IMR-90 (cell line): Measurements from ENCODE around the gene SIK3. TPM values are rescaled to one million over a fixed set of nuclear protein-coding genes. Genes with fewer than 3 reads are reported as not detected.
A peak's percentile ranks its signal among the peaks of the same experiment; 100 is the strongest.

Experiments
- ATAC-seq: fragments of 200-7000 bp; cut with Tn5 transposase; 2 replicates; pipeline ENCODE4 v1.9.1; 2020; ENCODE audit warnings: low read depth, mild to moderate bottlenecking, moderate library complexity
- BruUV-seq: library from RNA; stranded (reverse); fragments of 400-500 nt; replicated peaks from 2 replicates; lab custom pipeline; 2021; lab: Mats Ljungman, UMichigan
- CTCF ChIA-PET: fragments of 300-600 bp; formaldehyde crosslinking; extraction: SDS; loops from one replicate; lab custom pipeline; 2021; ENCODE audit warnings: antibody characterized with exemption; lab: Yijun Ruan, JAX
- POLR2A ChIA-PET: fragments of 300-600 bp; sonication (Branson Sonifier 250); formaldehyde crosslinking; loops from one replicate; lab custom pipeline; 2022; ENCODE audit warnings: antibody characterized with exemption; ENCODE audit not compliant: unreplicated experiment; lab: Charles Lee
- DNase-seq: peaks from one replicate; pipeline ENCODE4 v3.0.0; 2013
- H2AFZ ChIP-seq: replicated peaks from 2 replicates; pipeline ENCODE3; 2013; ENCODE audit warnings: low read length, mild to moderate bottlenecking; ENCODE audit not compliant: poor library complexity
- H2AK5ac ChIP-seq: 2 replicates; pipeline ENCODE4 v1.6.1; 2013; ENCODE audit warnings: low read depth, low read length, inconsistent platforms
- H2AK9ac ChIP-seq: replicated peaks from 2 replicates; pipeline ENCODE3; 2013; ENCODE audit warnings: mild to moderate bottlenecking, low read depth, low read length, moderate library complexity; ENCODE audit not compliant: poor library complexity
- H2BK120ac ChIP-seq: 2 replicates; pipeline ENCODE4 v1.6.1; 2013; ENCODE audit warnings: low read depth, low read length, inconsistent platforms
- H2BK15ac ChIP-seq: 3 replicates; pipeline ENCODE4 v1.6.1; 2013; ENCODE audit warnings: low read depth, low read length, inconsistent platforms
- H2BK20ac ChIP-seq: 2 replicates; pipeline ENCODE4 v1.6.1; 2013; ENCODE audit warnings: low read depth, mild to moderate bottlenecking, inconsistent platforms, low read length, moderate library complexity
- H2BK5ac ChIP-seq: 2 replicates; pipeline ENCODE4 v1.6.1; 2013; ENCODE audit warnings: mild to moderate bottlenecking, low read depth, low read length, inconsistent platforms; ENCODE audit not compliant: poor library complexity, severe bottlenecking
- H3K14ac ChIP-seq: replicated peaks from 2 replicates; pipeline ENCODE4 v1.6.1; 2013; ENCODE audit warnings: low read depth, low read length, inconsistent platforms
- H3K18ac ChIP-seq: 2 replicates; pipeline ENCODE4 v1.6.1; 2013; ENCODE audit warnings: low read depth, low read length, control low read depth
- H3K23ac ChIP-seq: 2 replicates; pipeline ENCODE4 v1.6.1; 2013; ENCODE audit warnings: low read depth, low read length, inconsistent platforms
- H3K27ac ChIP-seq: 2 replicates; pipeline ENCODE4 v1.5.1; 2013; ENCODE audit warnings: mild to moderate bottlenecking, control low read depth, low read length; ENCODE audit not compliant: insufficient read depth
- H3K27me3 ChIP-seq: 2 replicates; pipeline ENCODE4 v1.6.1; 2013; ENCODE audit warnings: low read length; ENCODE audit not compliant: control insufficient read depth, insufficient read depth
- H3K36me3 ChIP-seq: 2 replicates; pipeline ENCODE4 v1.6.1; 2013; ENCODE audit warnings: low read length, mixed read lengths; ENCODE audit not compliant: control insufficient read depth, insufficient read depth
- H3K4ac ChIP-seq: 2 replicates; pipeline ENCODE4 v1.6.1; 2013; ENCODE audit warnings: low read depth, low read length, inconsistent platforms
- H3K4me1 ChIP-seq: 2 replicates; pipeline ENCODE4 v1.6.1; 2013; ENCODE audit warnings: low read length, mixed read lengths; ENCODE audit not compliant: control insufficient read depth, insufficient read depth
- H3K4me2 ChIP-seq: 2 replicates; pipeline ENCODE4 v1.6.1; 2013; ENCODE audit warnings: low read depth, mild to moderate bottlenecking, control low read depth, low read length, moderate library complexity
- H3K4me3 ChIP-seq: 2 replicates; pipeline ENCODE4 v1.5.1; 2013; ENCODE audit warnings: low read depth, mild to moderate bottlenecking, control low read depth, low read length, moderate library complexity; ENCODE audit not compliant: insufficient read depth
- H3K56ac ChIP-seq: 2 replicates; pipeline ENCODE4 v1.6.1; 2013; ENCODE audit warnings: low read length, inconsistent platforms; ENCODE audit not compliant: insufficient read depth; ENCODE audit errors: extremely low read depth
- H3K79me1 ChIP-seq, 2 experiments: 2 replicates each; pipeline ENCODE4 v1.6.1; 2013; ENCODE audit warnings: low read length in 2 of 2, inconsistent platforms in 1 of 2, low read depth in 1 of 2
- H3K9ac ChIP-seq: 2 replicates; pipeline ENCODE4 v1.6.1; 2013; ENCODE audit warnings: low read depth, low read length, control low read depth
- H3K9me1 ChIP-seq: 2 replicates; pipeline ENCODE4 v1.6.1; 2013; ENCODE audit warnings: low read length, inconsistent platforms; ENCODE audit not compliant: insufficient read depth
- H3K9me3 ChIP-seq: 2 replicates; pipeline ENCODE4 v1.6.1; 2013; ENCODE audit warnings: low read length; ENCODE audit not compliant: control insufficient read depth, insufficient read depth
- H4K20me1 ChIP-seq: 2 replicates; pipeline ENCODE4 v1.6.1; 2013; ENCODE audit warnings: low read length, inconsistent platforms; ENCODE audit not compliant: insufficient read depth
- H4K5ac ChIP-seq: 2 replicates; pipeline ENCODE4 v1.6.1; 2013; ENCODE audit warnings: mild to moderate bottlenecking, low read depth, low read length, control low read depth
- H4K8ac ChIP-seq, 2 experiments: 2 replicates each; pipeline ENCODE4 v1.6.1; 2013; ENCODE audit warnings: low read depth in 2 of 2, low read length in 2 of 2, control low read depth in 1 of 2, inconsistent platforms in 1 of 2
- H4K91ac ChIP-seq: 2 replicates; pipeline ENCODE4 v1.6.1; 2013; ENCODE audit warnings: low read depth, low read length, inconsistent platforms; ENCODE audit not compliant: insufficient read depth
- BHLHE40 ChIP-seq: fragments of 150-350 bp; IDR thresholded peaks from 2 replicates; pipeline ENCODE4 v1.6.1; 2016; ENCODE audit warnings: mild to moderate bottlenecking, low read depth, low read length
- CEBPB ChIP-seq: IDR thresholded peaks from 2 replicates; pipeline ENCODE4 v1.6.1; 2012; ENCODE audit warnings: low read depth, low read length, improper control_type of control experiment
- CHD1 ChIP-seq: IDR thresholded peaks from 2 replicates; pipeline ENCODE4 v1.6.1; 2012; ENCODE audit warnings: low read depth, low read length, improper control_type of control experiment
- FOS ChIP-seq: fragments of 150-350 bp; IDR thresholded peaks from 2 replicates; pipeline ENCODE4 v1.6.1; 2016; ENCODE audit warnings: low read depth, low read length
- MAFK ChIP-seq: IDR thresholded peaks from 2 replicates; pipeline ENCODE4 v1.6.1; 2012; ENCODE audit warnings: low read depth, low read length, improper control_type of control experiment
- MAZ ChIP-seq: IDR thresholded peaks from 2 replicates; pipeline ENCODE4 v1.6.1; 2012; ENCODE audit warnings: low read depth, mild to moderate bottlenecking, low read length, improper control_type of control experiment, moderate library complexity, borderline replicate concordance
- MXI1 ChIP-seq: IDR thresholded peaks from 2 replicates; pipeline ENCODE4 v1.6.1; 2012; ENCODE audit warnings: low read depth, mild to moderate bottlenecking, low read length, moderate library complexity, borderline replicate concordance
- NFE2L2 ChIP-seq: fragments of 150-350 bp; IDR thresholded peaks from 2 replicates; pipeline ENCODE4 v1.6.1; 2016; ENCODE audit warnings: low read depth, mild to moderate bottlenecking, low read length
- POLR2A ChIP-seq: IDR thresholded peaks from 2 replicates; pipeline ENCODE4 v1.6.1; 2012; ENCODE audit warnings: mild to moderate bottlenecking, low read depth, low read length
- RAD21 ChIP-seq: IDR thresholded peaks from 2 replicates; pipeline ENCODE4 v1.6.1; 2012; ENCODE audit warnings: low read length, improper control_type of control experiment
- RCOR1 ChIP-seq: IDR thresholded peaks from 2 replicates; pipeline ENCODE4 v1.6.1; 2012; ENCODE audit warnings: mild to moderate bottlenecking, low read length, improper control_type of control experiment; ENCODE audit not compliant: insufficient replicate concordance
- RFX5 ChIP-seq: IDR thresholded peaks from 2 replicates; pipeline ENCODE4 v1.8.0; 2012; ENCODE audit warnings: low read depth, mild to moderate bottlenecking, low read length, moderate library complexity
- SMC3 ChIP-seq: fragments of 150-350 bp; IDR thresholded peaks from 2 replicates; pipeline ENCODE4 v1.6.1; 2016; ENCODE audit warnings: low read depth, mild to moderate bottlenecking, antibody characterized with exemption, low read length, moderate library complexity
- WGBS, 2 experiments: methylation state at CpG; one replicate each; pipeline versions ENCODE4 v1.1.5 to v1.1.7; 2013; ENCODE audit warnings: missing lambda C conversion rate in 2 of 2; ENCODE audit not compliant: insufficient read length in 1 of 2; ENCODE audit errors: extremely low coverage in 2 of 2; 5-methylcytosine and 5-hydroxymethylcytosine counted together
- dilution Hi-C: fragments of 300-500 bp; cut with HindIII; formaldehyde crosslinking; loops from one replicate; pipeline ENCODE4 v1.14.3; 2018; ENCODE audit warnings: low sequenced_read_pairs; ENCODE audit not compliant: unreplicated experiment
- in situ Hi-C: fragments of 300-500 bp; cut with MboI; formaldehyde crosslinking; loops from 3 replicates; pipeline ENCODE4 v1.14.3; 2019; ENCODE audit warnings: low sequenced_read_pairs, inconsistent platforms, mixed read lengths
- intact Hi-C: fragments of 100-400 bp; cut with micrococcal nuclease; formaldehyde crosslinking; loops from 2 replicates; pipeline ENCODE4 v1.10.0; 2022
- polyA plus RNA-seq, 3 experiments: library from polyadenylated mRNA; depleted of rRNA; stranded (reverse); fragments of >200 nt; gene quantifications; 2 replicates each; pipeline ENCODE4 v1.2.3, GENCODE V29; 2012; ENCODE audit warnings: low replicate concordance in 1 of 3
- total RNA-seq: library from RNA; depleted of rRNA; stranded (reverse); fragments of >200 nt; gene quantifications from 2 replicates; pipeline ENCODE4 v1.2.3, GENCODE V29; 2012
- TF ChIP-seq, protein P1 (sequence below): conservative IDR thresholded peaks from 2 replicates; pipeline ENCODE4 v1.5.1; 2012; ENCODE audit warnings: mild to moderate bottlenecking, low read depth, low read length, improper control_type of control experiment
- TF ChIP-seq, protein P2 (sequence below): fragments of 150-350 bp; IDR thresholded peaks from 2 replicates; pipeline ENCODE4 v1.6.1; 2016; ENCODE audit warnings: low read depth, mild to moderate bottlenecking, low read length, moderate library complexity, borderline replicate concordance
- TF ChIP-seq, protein P3 (sequence below): fragments of 150-350 bp; IDR thresholded peaks from 2 replicates; pipeline ENCODE4 v1.6.1; 2017; ENCODE audit warnings: mild to moderate bottlenecking, antibody characterized with exemption, low read length, low read depth

Gene SIK3
- total and polyA plus RNA-seq, 2 of the 4 experiments (the other 2 are of a cell fraction) = 8.2 to 9.1 TPM

DNA sequence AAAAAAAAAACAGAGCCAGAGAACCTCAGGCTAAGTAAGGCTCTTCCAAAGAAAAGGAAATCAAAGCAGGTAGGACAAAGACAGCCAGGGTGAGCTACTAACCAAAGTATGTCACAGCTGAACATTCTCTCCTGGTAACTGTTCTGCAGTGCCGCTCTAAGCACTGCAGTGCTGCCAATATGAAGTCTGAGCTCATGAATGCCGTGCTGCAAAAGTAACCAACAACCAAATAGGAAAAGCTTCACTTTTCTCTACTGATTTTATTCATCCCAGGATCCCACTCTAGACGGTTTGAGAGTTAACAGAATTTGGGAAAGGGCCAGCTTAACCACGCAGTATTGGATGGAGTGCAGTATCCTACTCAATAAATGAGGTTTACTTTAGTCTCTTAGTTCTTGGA is 3.5 kb downstream of the SIK3 start:
- Histone ChIP-seq H3K14ac (0 out of 2 replicates have a peak overlapping the region, but pooled peaks have one; percentile 1), H4K20me1 (peaks cover 57% of the 10 kb centered on the region), H2BK20ac (no peak overlapping the region), H3K4me3 (no peak overlapping the region), H3K23ac (no peak overlapping the region), H3K4me2 (0 out of 2 replicates have a peak overlapping the region, but pooled peaks have one; percentile 29), H2BK5ac (no peak overlapping the region), H2AFZ (no peak overlapping the region), H4K91ac (no peak overlapping the region), H3K27me3 (no peaks in the 10 kb centered on the region), H4K5ac (no peak overlapping the region), H3K4ac (no peak overlapping the region), H3K56ac (no peak overlapping the region), H2AK9ac (no peak overlapping the region), H3K9me1 (peaks cover 17% of the 10 kb centered on the region), H2AK5ac (no peak overlapping the region), H3K36me3 (no peaks in the 10 kb centered on the region), H3K4me1 (peaks cover 16% of the 10 kb centered on the region), H4K8ac (no peak overlapping the region), H3K27ac (no peak overlapping the region), H2BK15ac (no peak overlapping the region), H3K9ac (no peak overlapping the region), H3K9me3 (no peaks in the 10 kb centered on the region), H3K18ac (no peak overlapping the region), H3K79me1 (peaks cover 27 to 62% of the 10 kb centered on the region in 2 experiments), H2BK120ac (no peak overlapping the region)
- dilution Hi-C loops (no loop called here), intact Hi-C loops (loop anchor here (5.0 kb wide), 2 partner anchors 67 to 167 kb away; no protein-coding TSS in a partner anchor), in situ Hi-C loops (no loop called here)
- ChIA-PET POLR2A (no interaction called here), CTCF (interaction anchor here (0.7 to 1.8 kb wide), 2 partner anchors 63 to 215 kb away, joined by 3 to 6 read pairs; no protein-coding TSS in a partner anchor)
- no peak for TF ChIP-seq MAZ
- no peak for TF ChIP-seq NFE2L2
- no peak for TF ChIP-seq RCOR1
- no peak for TF ChIP-seq RFX5
- TF ChIP-seq MXI1 = no peak
- TF ChIP-seq RAD21 = no peak
- no peak for TF ChIP-seq BHLHE40
- no peak for TF ChIP-seq SMC3
- TF ChIP-seq, protein P1, sequence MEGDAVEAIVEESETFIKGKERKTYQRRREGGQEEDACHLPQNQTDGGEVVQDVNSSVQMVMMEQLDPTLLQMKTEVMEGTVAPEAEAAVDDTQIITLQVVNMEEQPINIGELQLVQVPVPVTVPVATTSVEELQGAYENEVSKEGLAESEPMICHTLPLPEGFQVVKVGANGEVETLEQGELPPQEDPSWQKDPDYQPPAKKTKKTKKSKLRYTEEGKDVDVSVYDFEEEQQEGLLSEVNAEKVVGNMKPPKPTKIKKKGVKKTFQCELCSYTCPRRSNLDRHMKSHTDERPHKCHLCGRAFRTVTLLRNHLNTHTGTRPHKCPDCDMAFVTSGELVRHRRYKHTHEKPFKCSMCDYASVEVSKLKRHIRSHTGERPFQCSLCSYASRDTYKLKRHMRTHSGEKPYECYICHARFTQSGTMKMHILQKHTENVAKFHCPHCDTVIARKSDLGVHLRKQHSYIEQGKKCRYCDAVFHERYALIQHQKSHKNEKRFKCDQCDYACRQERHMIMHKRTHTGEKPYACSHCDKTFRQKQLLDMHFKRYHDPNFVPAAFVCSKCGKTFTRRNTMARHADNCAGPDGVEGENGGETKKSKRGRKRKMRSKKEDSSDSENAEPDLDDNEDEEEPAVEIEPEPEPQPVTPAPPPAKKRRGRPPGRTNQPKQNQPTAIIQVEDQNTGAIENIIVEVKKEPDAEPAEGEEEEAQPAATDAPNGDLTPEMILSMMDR = no peak
- no peak for TF ChIP-seq CHD1
- TF ChIP-seq, protein P2, sequence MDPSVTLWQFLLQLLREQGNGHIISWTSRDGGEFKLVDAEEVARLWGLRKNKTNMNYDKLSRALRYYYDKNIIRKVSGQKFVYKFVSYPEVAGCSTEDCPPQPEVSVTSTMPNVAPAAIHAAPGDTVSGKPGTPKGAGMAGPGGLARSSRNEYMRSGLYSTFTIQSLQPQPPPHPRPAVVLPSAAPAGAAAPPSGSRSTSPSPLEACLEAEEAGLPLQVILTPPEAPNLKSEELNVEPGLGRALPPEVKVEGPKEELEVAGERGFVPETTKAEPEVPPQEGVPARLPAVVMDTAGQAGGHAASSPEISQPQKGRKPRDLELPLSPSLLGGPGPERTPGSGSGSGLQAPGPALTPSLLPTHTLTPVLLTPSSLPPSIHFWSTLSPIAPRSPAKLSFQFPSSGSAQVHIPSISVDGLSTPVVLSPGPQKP = no peak
- no peak for TF ChIP-seq CEBPB
- TF ChIP-seq, protein P3, sequence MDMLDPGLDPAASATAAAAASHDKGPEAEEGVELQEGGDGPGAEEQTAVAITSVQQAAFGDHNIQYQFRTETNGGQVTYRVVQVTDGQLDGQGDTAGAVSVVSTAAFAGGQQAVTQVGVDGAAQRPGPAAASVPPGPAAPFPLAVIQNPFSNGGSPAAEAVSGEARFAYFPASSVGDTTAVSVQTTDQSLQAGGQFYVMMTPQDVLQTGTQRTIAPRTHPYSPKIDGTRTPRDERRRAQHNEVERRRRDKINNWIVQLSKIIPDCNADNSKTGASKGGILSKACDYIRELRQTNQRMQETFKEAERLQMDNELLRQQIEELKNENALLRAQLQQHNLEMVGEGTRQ = no peak
- TF ChIP-seq POLR2A = no peak
- no peak for TF ChIP-seq FOS
- no peak for TF ChIP-seq MAFK
- DNase-seq = peak; percentile 56
- no peak for ATAC-seq
- no CpG with 5 or more reads among the region's 4 CpGs for WGBS, 2 experiments
- no TSS peak for BruUV-seq
